Brain pericyte (primary cell): ENCODE results near the gene CALN1.
"Not testable (repeated sequence)": the region's sequence is repeated elsewhere in the genome, so short reads cannot be mapped to it uniquely, and the experiment has no call there.

Source experiments
- DNase-seq: peaks from one replicate; pipeline ENCODE4 v3.0.0-alpha.2; 2012; ENCODE audit warnings: low read depth, low spot score

Gene CALN1

DNA sequence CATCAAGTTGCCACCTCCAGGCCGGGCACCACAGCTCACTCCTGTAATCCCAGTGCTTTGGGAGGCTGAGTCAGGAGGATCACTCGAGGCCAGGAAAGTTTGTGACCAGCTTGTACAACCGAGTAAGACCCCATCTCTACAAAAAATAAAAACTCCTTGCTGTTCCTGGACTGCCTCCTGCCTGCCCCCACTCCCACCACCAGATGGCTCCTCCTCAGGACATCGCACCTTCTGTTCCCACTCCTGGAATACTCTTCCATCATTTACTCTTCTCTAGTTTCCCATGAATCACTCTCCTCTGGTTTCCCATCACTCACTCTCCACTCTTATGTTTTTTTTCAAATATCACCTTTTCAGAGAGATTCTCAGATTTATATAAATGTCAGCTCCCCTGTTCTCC is 540.7 kb downstream of the CALN1 start:
- no peak for DNase-seq

DNA sequence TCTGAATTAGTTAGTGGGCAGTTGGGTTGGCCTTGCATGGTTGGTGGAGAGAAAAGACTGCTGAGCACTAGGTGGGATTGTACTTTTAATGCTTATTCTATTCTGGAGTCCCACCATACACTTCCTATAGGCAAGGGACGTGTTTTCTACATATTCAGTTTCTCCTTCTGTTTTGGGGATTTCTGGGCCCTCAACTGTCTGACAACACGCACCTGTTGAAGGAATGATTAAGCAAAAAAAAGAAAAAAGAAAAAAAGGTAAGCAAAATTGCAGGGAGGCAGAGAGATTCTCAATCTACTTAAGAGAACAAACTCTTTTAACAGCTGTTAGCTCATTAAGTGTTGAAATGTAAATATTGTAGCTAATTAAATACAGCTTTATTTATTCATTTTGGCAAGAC is 541.3 kb downstream of the CALN1 start:
- no peak for DNase-seq

DNA sequence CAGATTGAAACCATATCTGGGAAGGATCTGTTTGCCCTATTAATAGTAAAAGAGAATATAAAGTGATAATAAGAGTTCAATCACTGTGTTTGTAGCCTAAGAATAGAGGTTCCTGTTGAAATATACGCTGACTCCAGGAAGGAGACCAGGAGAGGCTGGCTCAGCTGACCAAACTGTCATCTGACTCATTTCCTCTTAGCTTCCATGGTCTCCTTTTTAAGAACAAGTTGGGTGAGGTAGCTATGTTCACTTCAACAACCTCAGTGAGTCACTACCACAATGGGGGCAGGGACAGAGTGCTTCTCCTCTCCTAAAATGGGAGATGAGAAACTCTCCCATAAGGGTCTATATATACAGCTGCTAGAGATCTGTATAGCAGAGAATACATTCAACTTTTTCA is 543.3 kb downstream of the CALN1 start:
- no peak for DNase-seq

DNA sequence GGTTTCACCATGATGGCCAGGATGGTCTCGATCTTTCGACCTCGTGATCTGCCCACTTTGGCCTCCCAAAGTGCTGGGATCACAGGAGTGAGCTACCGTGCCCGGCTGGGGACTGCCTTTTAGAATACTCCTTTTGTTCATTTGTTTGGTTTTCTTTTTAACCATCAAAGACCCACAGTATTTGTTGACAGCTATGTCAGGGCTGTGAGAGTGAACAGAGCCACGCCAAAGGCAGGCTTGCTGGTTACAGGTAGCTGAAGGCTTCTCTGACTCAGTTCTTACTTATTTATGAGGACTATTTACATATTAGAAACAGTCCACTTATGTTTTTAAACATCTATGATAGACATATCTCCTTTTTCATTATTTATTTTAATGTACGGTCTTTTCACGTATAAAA is 544.5 kb downstream of the CALN1 start:
- DNase-seq: no peak

DNA sequence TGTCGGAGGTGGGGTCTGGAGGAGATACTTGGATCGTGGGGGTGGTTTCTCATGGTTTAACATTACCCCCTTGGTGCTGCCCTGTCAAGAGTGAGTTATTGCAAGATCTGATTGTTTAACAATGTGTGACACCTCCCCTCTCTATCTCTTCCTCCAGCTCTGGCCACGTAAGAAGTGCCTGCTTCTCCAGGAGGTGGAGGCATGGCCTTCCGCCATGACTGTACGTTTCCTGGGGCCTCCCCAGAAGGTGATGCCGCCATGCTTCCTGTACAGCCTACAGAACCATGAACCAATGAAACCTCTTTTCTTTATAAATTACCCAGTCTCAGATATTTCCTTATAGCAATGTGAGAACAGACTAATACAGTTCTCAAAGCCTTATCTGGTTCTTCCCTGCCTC is 547.0 kb downstream of the CALN1 start:
- no peak for DNase-seq

DNA sequence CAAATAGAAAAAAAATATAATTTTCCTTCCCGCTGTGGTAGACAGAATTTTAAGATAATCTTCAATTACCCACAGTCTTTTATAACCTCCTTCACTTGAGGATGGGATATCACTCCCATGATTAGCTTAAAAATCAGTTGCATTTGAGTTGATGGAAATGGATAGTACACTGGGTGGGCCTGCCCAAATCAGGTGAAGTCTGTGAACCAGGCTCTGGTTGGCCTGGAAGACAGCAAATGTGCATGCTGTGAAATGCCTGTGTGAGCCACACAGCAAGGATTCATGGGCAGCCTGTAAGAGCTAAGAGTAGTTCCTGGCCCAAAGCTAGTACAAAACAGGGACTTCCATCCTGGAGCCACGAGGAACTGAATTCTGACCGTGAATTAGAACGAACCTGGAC is 548.0 kb downstream of the CALN1 start:
- no peak for DNase-seq

DNA sequence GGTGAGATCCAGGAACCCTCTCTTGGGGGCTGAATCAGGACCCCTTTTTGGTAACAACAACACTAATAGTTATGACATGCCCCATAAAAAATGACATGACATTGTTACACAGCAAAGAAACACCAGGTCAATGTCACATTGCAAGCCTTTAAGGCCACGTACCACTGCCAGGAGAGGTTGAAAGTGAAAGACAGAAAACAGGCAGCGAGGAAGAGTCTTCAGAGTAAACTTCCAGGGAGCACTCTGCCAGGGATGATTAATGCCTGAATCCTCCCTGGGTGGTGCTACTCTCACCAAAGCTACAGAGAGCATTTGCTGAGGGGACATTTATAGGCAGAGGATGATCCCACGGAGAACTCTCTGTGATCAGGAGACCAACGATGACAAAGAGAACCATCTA is 551.6 kb downstream of the CALN1 start:
- no peak for DNase-seq

DNA sequence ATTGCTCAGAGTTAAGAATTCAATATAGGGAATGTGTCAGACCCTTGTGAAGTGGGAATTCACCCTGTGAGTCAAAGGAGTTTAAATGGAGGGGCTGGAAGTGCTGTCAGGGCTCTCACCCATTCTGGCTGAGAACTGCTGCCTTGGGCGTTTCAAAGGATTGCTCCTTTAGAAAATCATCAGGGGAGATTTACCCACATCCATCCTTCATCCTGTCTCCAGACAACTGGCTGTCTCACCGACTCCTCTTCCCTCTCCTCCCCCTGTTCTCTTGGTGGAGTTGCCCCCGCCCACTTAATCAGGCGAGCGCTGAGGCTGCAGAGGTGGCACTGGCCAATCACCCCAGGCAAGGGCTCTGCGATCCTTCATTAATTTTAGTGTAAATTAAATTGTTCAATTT is 554.8 kb downstream of the CALN1 start:
- no peak for DNase-seq

DNA sequence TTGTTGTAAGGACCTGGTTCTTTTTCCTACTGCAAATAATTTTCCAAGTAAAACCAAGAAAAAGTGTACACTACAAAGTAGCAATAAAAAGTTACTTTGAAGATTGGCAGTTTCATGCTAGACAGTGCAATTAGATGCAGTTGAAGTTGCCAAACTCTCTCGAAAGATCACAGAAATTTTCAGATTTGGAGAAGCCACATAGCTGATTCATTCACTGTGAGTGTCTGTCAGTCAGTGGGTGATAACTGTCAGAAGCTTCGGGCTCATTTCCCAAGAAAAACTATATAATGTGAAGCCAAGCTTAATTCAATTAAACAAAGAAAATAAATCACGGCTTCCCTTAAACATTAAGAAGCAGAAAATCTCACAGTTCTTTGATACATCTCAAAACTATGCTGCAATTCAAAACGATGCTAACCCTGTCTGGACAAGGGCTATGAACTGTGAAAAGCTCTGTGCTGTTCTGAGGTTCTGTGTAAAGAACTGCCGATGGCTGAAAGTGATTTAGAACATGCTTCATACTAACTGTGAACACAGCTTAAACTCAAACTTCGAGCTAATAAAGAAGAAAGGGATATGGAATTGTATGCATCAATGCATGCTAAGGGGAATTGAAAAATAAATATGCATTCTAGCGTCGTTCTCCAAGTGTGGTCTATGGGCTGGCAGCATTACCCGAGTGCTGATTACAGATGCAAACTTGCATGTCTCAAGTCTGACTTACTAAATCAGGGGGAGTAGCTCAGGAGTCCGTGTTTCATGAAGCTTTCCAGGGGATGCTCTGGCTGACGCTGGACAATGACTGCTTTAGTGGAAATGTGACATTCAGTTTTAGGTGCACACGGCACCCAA is 557.4 kb downstream of the CALN1 start:
- DNase-seq: no peak

DNA sequence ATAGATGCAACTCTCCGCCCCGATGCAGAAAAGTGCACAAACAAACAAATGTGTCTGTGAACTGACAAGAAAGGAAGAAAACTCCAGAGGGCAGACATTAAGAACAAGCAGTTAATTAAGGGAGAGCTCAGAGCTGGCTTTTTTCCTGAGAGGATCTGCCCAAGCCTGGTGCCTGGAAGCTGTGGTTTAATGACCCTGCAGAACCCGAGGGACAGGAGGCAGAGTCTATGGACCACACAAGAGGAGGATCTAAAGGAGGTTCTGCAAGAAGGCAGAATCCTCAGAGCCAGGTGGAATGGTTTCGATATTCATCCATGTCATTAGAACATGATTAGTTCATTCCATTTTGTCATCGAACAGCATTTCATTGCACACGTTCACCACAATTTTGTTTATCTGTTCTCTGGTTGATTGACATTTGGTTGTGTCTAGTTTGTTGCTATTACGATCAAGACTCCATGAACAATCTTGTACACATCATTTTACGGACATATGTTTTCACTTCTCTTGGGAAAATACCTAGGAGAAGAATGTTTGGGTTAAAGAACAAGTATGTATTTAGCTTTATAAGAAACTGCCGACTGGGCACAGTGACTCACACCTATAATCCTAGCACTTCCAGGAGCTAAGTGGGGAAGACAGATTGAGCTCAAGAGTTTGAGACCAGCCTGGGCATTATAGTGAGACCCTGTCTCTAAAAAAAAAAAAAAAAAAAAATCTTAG is 560.2 kb downstream of the CALN1 start:
- DNase-seq: no peak

DNA sequence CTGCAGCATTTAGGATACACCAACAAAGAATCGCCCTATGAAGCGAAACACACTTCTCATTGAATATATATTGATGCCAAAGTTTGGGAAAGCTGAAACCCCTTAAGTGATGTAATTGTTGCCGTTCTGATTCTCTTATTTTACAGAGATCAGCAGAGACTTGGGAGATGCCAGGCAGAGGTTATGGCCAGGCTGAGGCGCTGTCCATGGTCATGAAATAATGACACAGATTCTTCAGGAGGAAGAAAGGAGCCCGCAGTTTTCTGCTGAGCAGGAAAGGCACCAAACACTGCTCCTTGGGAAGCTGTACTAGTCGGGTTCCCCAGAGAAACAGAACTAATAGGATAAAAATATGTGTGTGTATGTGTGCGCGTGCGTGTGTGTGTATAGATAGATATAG is 566.0 kb downstream of the CALN1 start:
- no peak for DNase-seq

DNA sequence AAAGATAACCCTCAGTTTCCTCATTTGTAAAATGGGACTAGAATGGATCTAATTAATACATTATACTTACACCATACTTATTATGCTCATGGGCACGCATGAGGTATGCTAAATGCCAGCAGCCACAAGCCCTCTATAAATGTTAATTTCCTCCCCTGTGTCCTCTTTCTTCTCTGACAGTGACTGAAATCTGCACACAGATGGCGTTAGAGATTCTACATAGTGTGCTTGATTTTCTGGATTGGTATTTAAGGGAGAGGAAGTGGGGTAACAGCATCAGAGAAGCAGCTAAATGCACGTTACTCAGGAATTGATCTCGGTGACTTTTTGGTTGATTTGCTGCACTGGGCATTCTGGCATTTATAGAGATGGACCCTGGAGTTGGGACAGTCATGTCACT is 568.5 kb downstream of the CALN1 start:
- DNase-seq: no peak

DNA sequence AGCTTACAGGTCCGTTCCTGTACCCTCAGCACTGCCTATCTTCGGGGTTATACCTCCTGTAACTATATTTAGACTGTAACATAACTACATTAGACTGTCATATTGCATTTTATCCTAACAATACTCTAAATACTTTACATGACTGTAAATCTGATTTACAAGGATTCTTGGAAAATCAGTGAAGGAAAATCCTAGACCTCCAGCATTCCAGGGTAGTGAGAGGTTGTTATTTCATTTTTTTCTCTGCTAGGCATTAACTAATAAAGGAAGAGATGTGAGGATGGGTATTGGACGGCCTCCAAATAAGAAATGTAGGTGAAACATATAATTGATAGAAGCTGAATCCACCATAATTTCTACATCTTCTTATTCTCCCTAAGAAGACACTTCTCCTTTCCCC is 569.4 kb downstream of the CALN1 start:
- DNase-seq: no peak

DNA sequence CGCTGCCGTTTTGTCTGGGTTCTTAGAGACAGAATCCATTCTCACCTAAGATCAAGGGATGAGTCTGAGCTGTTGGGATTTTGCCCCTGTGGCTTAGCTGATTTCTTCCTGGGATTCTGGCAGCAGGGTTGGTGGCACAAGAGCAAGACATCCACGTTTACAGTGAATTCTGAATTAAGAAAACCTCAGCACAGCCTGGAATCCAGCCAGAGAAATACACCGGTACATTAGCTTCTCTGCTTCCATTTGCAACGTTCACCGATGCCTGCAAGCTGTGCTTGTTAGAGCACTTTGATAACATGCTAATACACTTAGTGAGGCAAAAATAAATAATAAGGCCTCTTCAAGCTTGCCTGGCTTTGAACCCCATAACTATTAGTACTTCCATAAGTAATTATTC is 569.8 kb downstream of the CALN1 start:
- no peak for DNase-seq

DNA sequence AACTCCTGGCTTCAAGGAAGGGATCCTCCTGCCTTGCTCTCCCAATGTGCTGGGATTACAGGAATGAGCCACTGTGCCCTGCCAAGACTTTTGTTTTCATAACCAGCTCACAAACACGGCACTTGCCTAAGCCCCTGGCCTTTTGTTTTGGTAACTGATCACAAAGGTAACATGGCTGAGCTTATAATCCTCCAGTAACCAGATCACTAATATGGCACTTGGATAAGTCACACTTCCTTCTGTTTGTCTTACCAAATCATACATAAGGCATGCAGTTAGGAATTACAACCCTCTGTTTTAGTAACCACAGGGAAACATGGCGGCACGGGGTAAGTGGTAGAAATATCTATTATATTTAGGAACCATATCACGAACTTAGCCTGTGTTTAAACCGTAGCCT is 577.1 kb downstream of the CALN1 start:
- DNase-seq: no peak

DNA sequence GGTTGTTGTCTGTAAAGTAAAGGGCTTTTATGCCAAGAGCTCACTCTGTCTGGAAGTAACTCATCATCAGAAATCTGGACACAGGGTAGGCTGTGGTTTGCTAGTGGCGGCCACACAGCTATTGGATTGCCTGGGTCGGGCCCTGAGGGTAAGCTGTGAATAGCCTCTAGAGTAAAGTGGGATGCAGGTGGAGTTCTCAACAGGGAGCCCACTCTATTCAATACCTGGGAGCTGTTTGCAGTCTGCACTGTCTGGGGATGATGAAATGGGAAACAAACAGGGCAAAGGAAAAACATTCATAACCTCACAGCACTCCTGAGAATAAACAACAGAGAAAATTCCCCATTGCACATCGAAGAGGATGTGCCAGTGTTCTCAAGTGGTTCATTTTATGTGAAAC is 582.6 kb downstream of the CALN1 start:
- DNase-seq: no peak

DNA sequence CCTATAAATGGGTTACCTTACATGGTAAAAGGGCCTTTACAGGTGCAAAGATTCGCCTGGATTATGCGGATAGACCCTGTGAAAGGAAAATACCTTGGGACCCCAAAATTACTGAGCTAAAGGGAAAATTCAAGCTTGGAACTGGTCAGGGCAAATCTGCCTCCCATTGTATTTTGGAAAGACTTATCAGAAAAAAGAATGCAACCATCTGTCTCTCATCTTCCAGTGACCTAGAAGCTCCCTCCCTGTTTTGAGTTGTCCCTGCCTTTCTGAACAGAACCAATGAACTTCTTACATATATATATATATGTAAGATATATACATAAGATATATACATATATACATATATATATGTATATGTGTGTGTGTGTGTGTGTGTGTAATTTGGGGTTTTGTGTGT is 583.8 kb downstream of the CALN1 start:
- DNase-seq: no peak

DNA sequence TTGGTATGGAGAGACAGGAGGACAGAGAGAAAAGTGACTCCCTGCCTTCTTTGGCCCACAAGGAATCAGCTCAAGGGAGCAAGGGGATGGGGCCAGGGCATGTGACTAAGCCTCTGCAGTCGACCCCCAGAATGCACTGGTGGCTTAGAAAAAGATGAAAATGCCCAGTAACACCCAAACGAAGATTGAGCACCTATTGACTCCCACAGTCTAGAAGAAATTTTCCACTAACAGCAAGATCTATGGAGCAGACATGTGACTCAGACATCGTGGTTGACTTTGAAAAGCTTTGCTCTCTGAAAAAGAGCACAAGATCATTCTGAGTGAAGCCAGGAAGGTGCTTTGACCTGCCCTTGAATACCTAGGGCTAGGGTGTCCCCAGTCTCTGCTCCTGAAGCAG is 586.0 kb downstream of the CALN1 start:
- DNase-seq: no peak

DNA sequence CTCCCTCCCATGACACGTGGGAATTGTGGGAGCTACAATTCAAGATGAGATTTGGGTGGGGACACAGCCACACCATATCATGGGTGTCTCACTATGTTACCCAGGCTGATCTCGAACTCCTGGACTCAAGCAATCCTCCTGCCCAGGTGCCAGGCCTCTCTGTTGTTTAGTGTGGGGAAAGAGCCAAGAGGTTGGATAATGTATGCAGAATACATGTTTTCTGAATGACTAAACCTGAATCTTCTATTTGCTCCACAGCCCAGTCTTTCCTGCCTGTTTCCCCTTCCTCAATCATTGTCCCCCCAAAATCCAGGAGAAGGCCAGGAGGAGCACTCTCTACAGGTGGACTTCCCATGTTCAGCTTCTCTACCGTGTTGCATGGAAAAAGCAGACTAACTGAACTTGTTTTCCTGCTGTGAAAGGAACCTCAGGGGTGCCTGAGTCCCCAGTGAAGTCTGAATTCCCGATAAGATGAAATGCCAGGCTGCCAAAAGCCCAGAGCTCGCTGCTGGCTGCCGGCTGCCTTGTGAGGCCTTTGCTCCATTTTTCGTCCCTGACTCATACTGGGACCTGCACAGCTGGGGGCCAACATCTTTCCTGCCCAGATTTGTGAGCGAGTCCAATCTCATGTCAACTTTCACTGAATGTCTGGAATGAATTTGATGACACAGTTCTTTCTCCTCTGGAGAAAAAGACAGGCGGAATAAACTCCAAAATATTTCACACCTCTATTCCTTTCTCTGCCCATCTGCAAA is 588.0 kb downstream of the CALN1 start:
- DNase-seq: no peak

DNA sequence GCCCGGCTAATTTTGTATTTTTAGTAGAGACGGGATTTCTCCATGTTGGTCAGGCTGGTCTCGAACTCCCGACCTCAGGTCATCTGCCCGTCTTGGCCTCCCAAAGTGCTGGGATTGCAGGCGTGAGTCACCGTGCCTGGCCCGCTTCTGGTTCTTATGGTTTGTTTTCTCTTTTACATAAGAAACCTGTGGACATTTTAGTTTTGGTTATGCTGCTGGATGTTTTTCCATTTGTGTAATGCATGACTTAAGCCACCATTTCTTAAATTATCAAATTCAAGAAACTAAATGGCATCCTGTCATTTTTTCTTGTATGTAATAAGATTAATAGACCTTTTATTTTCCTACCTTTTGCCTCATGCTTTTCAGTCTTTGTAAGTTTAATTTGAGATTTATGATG is 589.7 kb downstream of the CALN1 start:
- DNase-seq: not testable (repeated sequence)

DNA sequence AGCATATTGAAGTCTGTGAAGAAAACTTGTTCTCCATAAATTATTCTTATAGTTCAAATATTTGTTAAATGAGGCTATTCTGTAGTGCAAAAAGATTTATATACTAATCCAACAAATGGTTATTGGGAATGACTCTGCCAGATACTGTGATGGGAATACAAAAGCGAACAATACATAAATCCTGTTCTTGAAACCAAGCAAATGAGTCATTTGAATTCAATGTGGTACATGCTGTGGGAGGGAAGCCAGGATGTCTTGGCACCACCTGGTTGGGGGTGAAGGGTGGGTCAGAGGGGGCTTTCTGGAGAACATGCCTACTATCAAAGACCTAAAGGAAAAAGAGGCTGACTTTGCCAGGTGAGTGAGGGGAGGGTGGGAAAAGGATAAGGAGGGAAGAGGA is 594.2 kb downstream of the CALN1 start:
- DNase-seq: no peak

DNA sequence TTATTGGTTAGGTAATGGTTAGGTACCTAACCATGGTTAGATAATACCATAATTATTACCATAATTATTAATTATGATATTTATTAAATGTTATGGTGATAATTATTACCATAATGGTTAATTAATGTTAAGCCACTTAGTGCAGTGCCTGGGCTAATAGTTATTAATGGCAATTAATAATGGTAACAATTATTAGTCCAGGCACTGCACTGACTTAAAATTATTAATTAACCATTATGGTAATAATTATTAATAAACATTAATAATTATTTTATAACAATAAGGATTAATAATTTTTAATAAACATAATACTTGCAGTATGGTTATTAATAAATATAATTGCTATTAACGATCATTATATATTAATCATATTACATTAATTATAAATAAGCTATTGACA is 604.0 kb downstream of the CALN1 start:
- DNase-seq: no peak

DNA sequence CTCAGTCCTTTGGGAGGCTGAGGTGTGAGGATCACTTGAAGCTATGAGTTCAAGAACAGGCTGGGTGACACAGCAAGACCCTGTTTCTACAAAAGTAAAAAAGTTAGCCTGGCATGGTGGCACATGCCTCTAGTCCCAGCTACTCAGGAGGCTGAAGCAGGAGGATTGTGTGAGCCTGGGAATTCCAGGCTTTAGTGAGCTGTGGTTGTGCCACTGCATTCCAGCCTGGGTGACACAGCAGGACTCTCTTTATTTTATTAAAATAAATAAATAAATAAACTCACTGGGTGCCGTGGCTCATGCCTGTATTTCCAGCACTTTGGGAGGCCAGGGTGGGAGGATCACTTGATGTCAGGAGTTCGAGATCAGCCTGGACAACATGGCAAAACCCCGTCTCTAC is 607.9 kb downstream of the CALN1 start:
- DNase-seq: no peak
